NB4 (cell line): ENCODE data around the gene RANBP10.

ENCODE experiments used
- TF ChIP-seq, protein P1 (sequence below): IDR thresholded peaks from one replicate; pipeline ENCODE4 v1.5.1; 2012; ENCODE audit warnings: low read depth, low read length
- TF ChIP-seq, protein P2 (sequence below): IDR thresholded peaks from 2 replicates; pipeline ENCODE4 v1.6.1; 2011; ENCODE audit warnings: low read depth, low read length

DNA sequence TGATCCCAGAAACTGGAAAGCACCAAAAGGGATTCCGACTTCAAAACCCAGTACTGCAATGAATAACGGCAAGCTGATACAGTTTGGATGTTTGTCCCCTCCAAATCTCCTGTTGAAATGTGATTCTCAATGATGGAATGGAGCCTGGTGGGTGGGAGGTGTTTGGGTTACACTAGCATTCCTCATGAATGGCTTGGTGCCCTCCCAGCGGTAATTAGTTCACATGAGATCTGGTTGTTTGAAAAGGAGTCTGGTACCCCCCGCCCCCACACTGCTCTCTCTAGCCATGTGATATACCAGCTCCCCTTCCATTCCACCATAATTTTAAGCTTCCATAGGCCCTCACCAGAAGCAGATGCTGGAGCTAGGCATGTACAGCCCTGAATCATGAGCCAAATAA, 40.1 kb downstream of the RANBP10 start:
- TF ChIP-seq, protein P1, sequence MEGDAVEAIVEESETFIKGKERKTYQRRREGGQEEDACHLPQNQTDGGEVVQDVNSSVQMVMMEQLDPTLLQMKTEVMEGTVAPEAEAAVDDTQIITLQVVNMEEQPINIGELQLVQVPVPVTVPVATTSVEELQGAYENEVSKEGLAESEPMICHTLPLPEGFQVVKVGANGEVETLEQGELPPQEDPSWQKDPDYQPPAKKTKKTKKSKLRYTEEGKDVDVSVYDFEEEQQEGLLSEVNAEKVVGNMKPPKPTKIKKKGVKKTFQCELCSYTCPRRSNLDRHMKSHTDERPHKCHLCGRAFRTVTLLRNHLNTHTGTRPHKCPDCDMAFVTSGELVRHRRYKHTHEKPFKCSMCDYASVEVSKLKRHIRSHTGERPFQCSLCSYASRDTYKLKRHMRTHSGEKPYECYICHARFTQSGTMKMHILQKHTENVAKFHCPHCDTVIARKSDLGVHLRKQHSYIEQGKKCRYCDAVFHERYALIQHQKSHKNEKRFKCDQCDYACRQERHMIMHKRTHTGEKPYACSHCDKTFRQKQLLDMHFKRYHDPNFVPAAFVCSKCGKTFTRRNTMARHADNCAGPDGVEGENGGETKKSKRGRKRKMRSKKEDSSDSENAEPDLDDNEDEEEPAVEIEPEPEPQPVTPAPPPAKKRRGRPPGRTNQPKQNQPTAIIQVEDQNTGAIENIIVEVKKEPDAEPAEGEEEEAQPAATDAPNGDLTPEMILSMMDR = no peak
- TF ChIP-seq, protein P2, sequence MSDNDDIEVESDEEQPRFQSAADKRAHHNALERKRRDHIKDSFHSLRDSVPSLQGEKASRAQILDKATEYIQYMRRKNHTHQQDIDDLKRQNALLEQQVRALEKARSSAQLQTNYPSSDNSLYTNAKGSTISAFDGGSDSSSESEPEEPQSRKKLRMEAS = no peak
